H1 (cell line): ENCODE results near the gene SYNGR3. TPM values are rescaled to one million over a fixed set of nuclear protein-coding genes. Genes with fewer than 3 reads are reported as not detected.

Experiments used
- CTCF ChIA-PET: fragments of 300-600 bp; sonication (Branson Sonifier 250); formaldehyde crosslinking; loops from one replicate; lab custom pipeline; 2021; ENCODE audit not compliant: partially characterized antibody; lab: Charles Lee
- POLR2A ChIA-PET: fragments of 300-600 bp; sonication (Branson Sonifier 250); formaldehyde crosslinking; loops from one replicate; lab custom pipeline; 2021; ENCODE audit warnings: inconsistent platforms; ENCODE audit not compliant: partially characterized antibody; lab: Charles Lee
- DNase-seq, 2 experiments: peaks; one replicate each; pipeline versions ENCODE4 v3.0.0 to v3.0.0-alpha.2; 2010 to 2022; ENCODE audit warnings: low spot score in 2 of 2, low read depth in 1 of 2, mixed read lengths in 1 of 2
- FAIRE-seq: peaks from 2 replicates; lab custom pipeline; 2011; peaks lifted over from hg19 to GRCh38; lab: Jason Lieb, UNC
- H2AFZ ChIP-seq: 2 replicates; pipeline ENCODE4 v1.8.1; 2012; ENCODE audit warnings: low read length, inconsistent platforms
- H2AK5ac ChIP-seq: 2 replicates; pipeline ENCODE4 v1.6.1; 2013; ENCODE audit warnings: low read depth, low read length
- H2BK120ac ChIP-seq: replicated peaks from 2 replicates; pipeline ENCODE3; 2013; ENCODE audit warnings: low read depth, low read length, inconsistent platforms
- H2BK12ac ChIP-seq: 2 replicates; pipeline ENCODE4 v1.6.1; 2013; ENCODE audit warnings: low read depth, low read length
- H2BK15ac ChIP-seq: 2 replicates; pipeline ENCODE4 v1.6.1; 2013; ENCODE audit warnings: low read length
- H2BK20ac ChIP-seq: 2 replicates; pipeline ENCODE4 v1.6.1; 2013; ENCODE audit warnings: low read length
- H2BK5ac ChIP-seq: 2 replicates; pipeline ENCODE4 v1.6.1; 2013; ENCODE audit warnings: low read depth, low read length
- H3K14ac ChIP-seq: 2 replicates; pipeline ENCODE4 v1.6.1; 2013; ENCODE audit warnings: inconsistent platforms; ENCODE audit not compliant: insufficient read length
- H3K18ac ChIP-seq: 2 replicates; pipeline ENCODE4 v1.6.1; 2013; ENCODE audit warnings: low read length; ENCODE audit errors: extremely low read depth
- H3K23ac ChIP-seq: 2 replicates; pipeline ENCODE4 v1.6.1; 2013; ENCODE audit warnings: inconsistent platforms; ENCODE audit not compliant: insufficient read length
- H3K23me2 ChIP-seq: 2 replicates; pipeline ENCODE4 v1.6.1; 2013; ENCODE audit warnings: low read depth, low read length
- H3K27ac ChIP-seq: 2 replicates; pipeline ENCODE4 v1.6.1; 2011; ENCODE audit warnings: low read depth, low read length, inconsistent platforms
- H3K27me3 ChIP-seq, 4 experiments: replicated peaks in 1 of 4; 1 replicate in 1 of 4; 2 replicates in 3 of 4; pipeline versions ENCODE4 v1.6.1 to v1.8.1; 2011 to 2013; ENCODE audit warnings: low read length in 3 of 4, mild to moderate bottlenecking in 3 of 4, inconsistent platforms in 2 of 4, mixed read lengths in 2 of 4, moderate library complexity in 1 of 4; ENCODE audit not compliant: control insufficient read depth in 3 of 4, insufficient read depth in 3 of 4; ENCODE audit errors: extremely low read depth in 1 of 4
- H3K36me3 ChIP-seq, 4 experiments: 2 replicates each; pipeline versions ENCODE4 v1.6.1 to v1.8.1; 2011 to 2013; ENCODE audit warnings: mild to moderate bottlenecking in 4 of 4, low read length in 3 of 4, moderate library complexity in 2 of 4, control low read depth in 1 of 4, inconsistent platforms in 1 of 4; ENCODE audit not compliant: insufficient read depth in 4 of 4, control insufficient read depth in 2 of 4
- H3K4ac ChIP-seq: replicated peaks from 2 replicates; pipeline ENCODE3; 2013; ENCODE audit warnings: low read length, low read depth, mixed read lengths, inconsistent platforms; ENCODE audit not compliant: insufficient read length
- H3K4me1 ChIP-seq, 4 experiments: replicated peaks in 1 of 4; 1 replicate in 1 of 4; 2 replicates in 3 of 4; pipeline versions ENCODE4 v1.6.1 to v1.8.1; 2011 to 2013; ENCODE audit warnings: low read length in 3 of 4, inconsistent platforms in 2 of 4, mixed read lengths in 1 of 4; ENCODE audit not compliant: insufficient read depth in 4 of 4, control insufficient read depth in 3 of 4
- H3K4me2 ChIP-seq, 2 experiments: 2 replicates each; pipeline versions ENCODE4 v1.6.1 to v1.8.1; 2011 to 2013; ENCODE audit warnings: low read depth in 2 of 2, low read length in 2 of 2, control low read depth in 1 of 2, inconsistent platforms in 1 of 2, mild to moderate bottlenecking in 1 of 2; ENCODE audit not compliant: insufficient read depth in 1 of 2
- H3K4me3 ChIP-seq, 4 experiments: fragments of 200-600, 300-600 bp in 1 of 4; sonication (generic), shearing (Covaris generic), sonication (Bioruptor Twin) in 1 of 4; 2 replicates each; pipeline versions ENCODE4 v1.5.1 to v1.8.1; 2011 to 2016; ENCODE audit warnings: low read length in 4 of 4, low read depth in 3 of 4, control low read depth in 2 of 4, inconsistent platforms in 2 of 4, mild to moderate bottlenecking in 2 of 4, mixed read lengths in 1 of 4, moderate library complexity in 1 of 4; ENCODE audit not compliant: insufficient read depth in 2 of 4; ENCODE audit errors: extremely low read depth in 1 of 4
- H3K56ac ChIP-seq: replicated peaks from 2 replicates; pipeline ENCODE3; 2013; ENCODE audit warnings: low read depth, mild to moderate bottlenecking, mixed read lengths, low read length, inconsistent platforms; ENCODE audit not compliant: insufficient read length
- H3K79me1 ChIP-seq: 2 replicates; pipeline ENCODE4 v1.6.1; 2013; ENCODE audit warnings: low read depth, low read length, control low read depth
- H3K79me2 ChIP-seq, 2 experiments: 2 replicates each; pipeline versions ENCODE4 v1.6.1 to v1.8.1; 2012 to 2013; ENCODE audit warnings: low read length in 2 of 2, mild to moderate bottlenecking in 2 of 2, inconsistent platforms in 1 of 2; ENCODE audit not compliant: insufficient read depth in 2 of 2, control insufficient read depth in 1 of 2
- H3K9ac ChIP-seq, 4 experiments: replicated peaks in 1 of 4; 1 replicate in 1 of 4; 2 replicates in 3 of 4; pipeline versions ENCODE4 v1.6.1 to v1.8.1; 2011 to 2013; ENCODE audit warnings: low read depth in 3 of 4, low read length in 3 of 4, control low read depth in 2 of 4, mild to moderate bottlenecking in 2 of 4, moderate library complexity in 2 of 4, inconsistent platforms in 1 of 4; ENCODE audit errors: extremely low read depth in 1 of 4
- H3K9me3 ChIP-seq, 2 experiments: 2 replicates each; pipeline versions ENCODE4 v1.6.1 to v1.8.1; 2012 to 2013; ENCODE audit warnings: mild to moderate bottlenecking in 2 of 2, moderate library complexity in 2 of 2, control low read depth in 1 of 2, inconsistent platforms in 1 of 2, low read depth in 1 of 2, low read length in 1 of 2, mixed read lengths in 1 of 2; ENCODE audit not compliant: insufficient read depth in 2 of 2
- H4K20me1 ChIP-seq, 2 experiments: replicated peaks in 1 of 2; 2 replicates each; pipeline versions ENCODE3 to v1.8.1; 2011 to 2013; ENCODE audit warnings: inconsistent platforms in 2 of 2, low read length in 2 of 2, mild to moderate bottlenecking in 1 of 2; ENCODE audit not compliant: insufficient read depth in 2 of 2, control insufficient read depth in 1 of 2
- H4K5ac ChIP-seq: 2 replicates; pipeline ENCODE4 v1.6.1; 2013; ENCODE audit warnings: low read length, low read depth, mixed read lengths, inconsistent platforms; ENCODE audit not compliant: insufficient read length
- H4K8ac ChIP-seq: 2 replicates; pipeline ENCODE4 v1.8.0; 2013; ENCODE audit warnings: mild to moderate bottlenecking, moderate library complexity, low read length, inconsistent platforms; ENCODE audit not compliant: insufficient read depth; ENCODE audit errors: extremely low read depth
- H4K91ac ChIP-seq: replicated peaks from 2 replicates; pipeline ENCODE3; 2013; ENCODE audit warnings: low read length, mixed read lengths, inconsistent platforms; ENCODE audit not compliant: insufficient read length
- HDAC2 ChIP-seq, 2 experiments: fragments of 300-600 bp in 1 of 2; sonication (generic) in 1 of 2; IDR thresholded peaks; 2 replicates each; pipeline ENCODE4 v1.6.1; 2011 to 2012; ENCODE audit warnings: low read depth in 2 of 2, low read length in 2 of 2, mild to moderate bottlenecking in 2 of 2, moderate library complexity in 2 of 2, borderline replicate concordance in 1 of 2, inconsistent platforms in 1 of 2
- KDM4A ChIP-seq: IDR thresholded peaks from one replicate; pipeline ENCODE4 v1.7.1; 2012; ENCODE audit warnings: low read depth, mild to moderate bottlenecking, moderate library complexity, low read length, inconsistent platforms; ENCODE audit not compliant: severe bottlenecking
- MAX ChIP-seq: IDR thresholded peaks from 2 replicates; pipeline ENCODE4 v1.6.1; 2012; ENCODE audit warnings: inconsistent platforms
- PHF8 ChIP-seq: fragments of 200-600 bp; sonication (generic); conservative IDR thresholded peaks from 2 replicates; pipeline ENCODE4 v1.7.1; 2012; ENCODE audit warnings: low read depth, mild to moderate bottlenecking, inconsistent platforms, low read length, moderate library complexity
- WGBS, 2 experiments: shearing (Covaris generic) in 1 of 2; methylation state at CpG; one replicate each; pipeline versions ENCODE4 v1.1.6 to v1.1.7; 2013 to 2015; ENCODE audit warnings: low lambda C conversion rate in 2 of 2, mixed read lengths in 2 of 2, inconsistent platforms in 1 of 2, low coverage in 1 of 2, missing lambda C conversion rate in 1 of 2; ENCODE audit not compliant: insufficient replicate concordance in 2 of 2, insufficient coverage in 1 of 2, insufficient read length in 1 of 2; ENCODE audit errors: extremely low coverage in 1 of 2, missing lambda C conversion rate in 1 of 2; 5-methylcytosine and 5-hydroxymethylcytosine counted together
- polyA plus RNA-seq, 7 experiments: library from polyadenylated mRNA; depleted of rRNA in 3 of 7; stranded (reverse) in 5 of 7; unstranded in 2 of 7; fragments of >200 nt in 5 of 7; fragments of 200-250 nt in 2 of 7; gene quantifications; 1 replicate in 5 of 7; 2 replicates in 1 of 7; 4 replicates in 1 of 7; pipeline versions ENCODE4 v1.2.1 to v1.2.3, GENCODE V29; 2011 to 2013; ENCODE audit warnings: missing spikeins in 2 of 7, mixed read lengths in 2 of 7
- total RNA-seq: library from RNA; stranded (reverse); fragmentation: NEBNext Ultra II Directional; extraction: Animal tissue kit (Norgen Biotek cat#: 25700); gene quantifications from 2 replicates; pipeline ENCODE4 v1.2.1, GENCODE V29; 2021

Gene SYNGR3
- total and polyA plus RNA-seq, 2 of the 8 experiments (the other 6 are each of a cell fraction or from before 2014, with no cell fraction given) = 36.2 to 49.9 TPM

- TF ChIP-seq MAX (no peak), HDAC2 (IDR thresholded peaks at IDR 0.05; ENCODE audit: borderline replicate concordance in 1 of 2, low read depth in 2 of 2, low read length in 2 of 2) (no peak), KDM4A (no peak), PHF8 (no peak)
- TF ChIP-seq, all 59 proteins: peak for 0
- Histone ChIP-seq H3K4me2 (no peak overlapping the region; a peak in 1 of 4 replicates), H3K36me3 (no peaks in the 10 kb centered on the region), H3K18ac (no peak overlapping the region), H3K79me2 (no peaks in the 10 kb centered on the region), H3K79me1 (no peaks in the 10 kb centered on the region), H3K23ac (no peak overlapping the region), H3K56ac (no peak overlapping the region), H2AFZ (no peak overlapping the region), H3K9me3 (no peaks in the 10 kb centered on the region), H3K4me1 (peaks cover 0 to 12% (median 9%) of the 10 kb centered on the region in 4 experiments; a peak in 5 of 7 replicates), H2BK12ac (no peak overlapping the region), H2AK5ac (no peak overlapping the region), H2BK120ac (no peak overlapping the region), H4K5ac (no peak overlapping the region), H3K4me3 (no peak overlapping the region), H3K27ac (no peak overlapping the region; the same call in 1 of the 2 replicates), H4K91ac (no peak overlapping the region), H4K20me1 (peaks cover 0 to 9% of the 10 kb centered on the region in 2 experiments), H2BK15ac (no peak overlapping the region), H3K9ac (no peak overlapping the region; a peak in 1 of 7 replicates), H3K23me2 (peaks cover 7% of the 10 kb centered on the region; the same call in 1 of the 2 replicates), H3K27me3 (peaks cover 0 to 27% (median 21%) of the 10 kb centered on the region in 4 experiments; a peak in 5 of 7 replicates), H3K14ac (no peak overlapping the region), H2BK5ac (no peak overlapping the region), H3K4ac (no peak overlapping the region), H2BK20ac (no peak overlapping the region), H4K8ac (no peak overlapping the region)
- POLR2A ChIA-PET = interaction anchor here (1.0 to 1.2 kb wide), 3 partner anchors 64 to 143 kb away, joined by 3 read pairs; partner anchors contain the start of gene RPS2
- FAIRE-seq = no peak
- DNase-seq = no peak
- 95% methylated on average over 15 of the region's 18 CpGs; no CpG with 5 or more reads in 1 of the 2 experiments for WGBS, 2 experiments
- CTCF ChIA-PET = interaction anchor here (0.8 to 2.1 kb wide), 9 partner anchors 12 to 112 kb away, joined by 3 to 7 read pairs (median 3); no protein-coding TSS in a partner anchor
Observed at GRCh38 chr16:2028620-2029220, 39.0 kb downstream of the SYNGR3 start.
